HCT116 (cell line): ENCODE measurements around the gene RPRM.

Experiments
- CEBPB ChIP-seq: IDR thresholded peaks from 2 replicates; pipeline ENCODE4 v1.6.1; 2012; ENCODE audit warnings: low read depth
- EZH2 ChIP-seq: fragments of 200-600 bp; sonication (generic); IDR thresholded peaks from 2 replicates; pipeline ENCODE4 v1.6.1; 2017; ENCODE audit warnings: antibody characterized with exemption, mixed run types
- JUND ChIP-seq: IDR thresholded peaks from 2 replicates; pipeline ENCODE4 v1.6.1; 2012
- MAX ChIP-seq: IDR thresholded peaks from 2 replicates; pipeline ENCODE4 v1.6.1; 2012
- POLR2A ChIP-seq: IDR thresholded peaks from 2 replicates; pipeline ENCODE4 v1.7.0; 2011; ENCODE audit warnings: borderline replicate concordance; ENCODE audit not compliant: insufficient read depth, insufficient read length; ENCODE audit errors: extremely low read depth
- POLR2AphosphoS5 ChIP-seq: IDR thresholded peaks from 2 replicates; pipeline ENCODE4 v1.6.1; 2011; ENCODE audit warnings: mild to moderate bottlenecking, low read depth, low read length, moderate library complexity
- RAD21 ChIP-seq: IDR thresholded peaks from 2 replicates; pipeline ENCODE4 v1.6.1; 2012; ENCODE audit warnings: low read depth, mild to moderate bottlenecking
- SIN3A ChIP-seq: IDR thresholded peaks from 2 replicates; pipeline ENCODE4 v1.6.1; 2012; ENCODE audit warnings: low read depth
- TCF7L2 ChIP-seq: IDR thresholded peaks from 2 replicates; pipeline ENCODE4 v1.7.0; 2011; ENCODE audit warnings: borderline replicate concordance, inconsistent platforms; ENCODE audit not compliant: insufficient read depth, insufficient read length; ENCODE audit errors: extremely low read depth
- YY1 ChIP-seq: IDR thresholded peaks from 2 replicates; pipeline ENCODE4 v1.6.1; 2011; ENCODE audit warnings: low read length, low read depth, moderate library complexity, mild to moderate bottlenecking; ENCODE audit not compliant: insufficient replicate concordance; ENCODE audit errors: extremely low read depth
- ZNF274 ChIP-seq: fragments of 200-500 bp; sonication (Bioruptor generic); IDR thresholded peaks from 2 replicates; pipeline ENCODE4 v1.6.1; 2014; ENCODE audit warnings: mild to moderate bottlenecking, low read depth, low read length, inconsistent platforms
- TF ChIP-seq, protein P1 (sequence below): IDR thresholded peaks from 2 replicates; pipeline ENCODE4 v1.6.1; 2011; ENCODE audit warnings: mild to moderate bottlenecking, low read length, moderate library complexity; ENCODE audit not compliant: insufficient replicate concordance; ENCODE audit errors: extremely low read depth
- TF ChIP-seq, protein P2 (sequence below), 3 experiments: fragments of 200-600 bp in 1 of 3; sonication (generic) in 1 of 3; IDR thresholded peaks in 2 of 3; conservative IDR thresholded peaks in 1 of 3; 2 replicates each; pipeline ENCODE4 v1.5.1; 2012 to 2017; ENCODE audit warnings: low read depth in 2 of 3, low read length in 2 of 3, antibody characterized with exemption in 1 of 3, borderline replicate concordance in 1 of 3, control low read depth in 1 of 3, mild to moderate bottlenecking in 1 of 3, mixed read lengths in 1 of 3, mixed run types in 1 of 3, moderate library complexity in 1 of 3; ENCODE audit not compliant: insufficient read depth in 1 of 3

DNA sequence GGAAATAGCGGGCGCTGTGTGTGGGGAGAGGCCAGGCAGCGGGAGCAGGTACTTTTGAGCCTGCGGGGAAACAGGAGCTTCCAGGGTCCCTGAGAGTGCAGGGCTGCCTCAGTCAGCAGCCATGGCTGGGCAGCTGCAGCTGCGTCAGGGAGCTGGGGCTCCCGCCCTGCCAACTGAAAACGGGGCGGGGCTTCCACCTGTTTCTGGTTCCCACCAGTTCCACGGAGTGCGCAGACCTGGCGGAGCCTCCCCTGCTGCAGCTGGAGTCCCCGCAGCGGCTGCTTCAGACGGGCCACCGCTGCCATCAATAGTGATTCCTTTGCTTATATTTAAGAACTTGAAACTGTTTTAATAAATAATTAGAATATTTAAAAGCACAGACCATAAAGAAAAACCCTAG, 30.6 kb upstream of the RPRM start:
- TF ChIP-seq, protein P1, sequence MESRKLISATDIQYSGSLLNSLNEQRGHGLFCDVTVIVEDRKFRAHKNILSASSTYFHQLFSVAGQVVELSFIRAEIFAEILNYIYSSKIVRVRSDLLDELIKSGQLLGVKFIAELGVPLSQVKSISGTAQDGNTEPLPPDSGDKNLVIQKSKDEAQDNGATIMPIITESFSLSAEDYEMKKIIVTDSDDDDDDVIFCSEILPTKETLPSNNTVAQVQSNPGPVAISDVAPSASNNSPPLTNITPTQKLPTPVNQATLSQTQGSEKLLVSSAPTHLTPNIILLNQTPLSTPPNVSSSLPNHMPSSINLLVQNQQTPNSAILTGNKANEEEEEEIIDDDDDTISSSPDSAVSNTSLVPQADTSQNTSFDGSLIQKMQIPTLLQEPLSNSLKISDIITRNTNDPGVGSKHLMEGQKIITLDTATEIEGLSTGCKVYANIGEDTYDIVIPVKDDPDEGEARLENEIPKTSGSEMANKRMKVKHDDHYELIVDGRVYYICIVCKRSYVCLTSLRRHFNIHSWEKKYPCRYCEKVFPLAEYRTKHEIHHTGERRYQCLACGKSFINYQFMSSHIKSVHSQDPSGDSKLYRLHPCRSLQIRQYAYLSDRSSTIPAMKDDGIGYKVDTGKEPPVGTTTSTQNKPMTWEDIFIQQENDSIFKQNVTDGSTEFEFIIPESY = no peak
- TF ChIP-seq RAD21 (no peak), EZH2 (no peak), MAX (no peak), TCF7L2 (no peak), POLR2A (no peak), YY1 (no peak), SIN3A (no peak), ZNF274 (no peak), JUND (no peak), CEBPB (no peak), POLR2AphosphoS5 (no peak)
- TF ChIP-seq, protein P2, sequence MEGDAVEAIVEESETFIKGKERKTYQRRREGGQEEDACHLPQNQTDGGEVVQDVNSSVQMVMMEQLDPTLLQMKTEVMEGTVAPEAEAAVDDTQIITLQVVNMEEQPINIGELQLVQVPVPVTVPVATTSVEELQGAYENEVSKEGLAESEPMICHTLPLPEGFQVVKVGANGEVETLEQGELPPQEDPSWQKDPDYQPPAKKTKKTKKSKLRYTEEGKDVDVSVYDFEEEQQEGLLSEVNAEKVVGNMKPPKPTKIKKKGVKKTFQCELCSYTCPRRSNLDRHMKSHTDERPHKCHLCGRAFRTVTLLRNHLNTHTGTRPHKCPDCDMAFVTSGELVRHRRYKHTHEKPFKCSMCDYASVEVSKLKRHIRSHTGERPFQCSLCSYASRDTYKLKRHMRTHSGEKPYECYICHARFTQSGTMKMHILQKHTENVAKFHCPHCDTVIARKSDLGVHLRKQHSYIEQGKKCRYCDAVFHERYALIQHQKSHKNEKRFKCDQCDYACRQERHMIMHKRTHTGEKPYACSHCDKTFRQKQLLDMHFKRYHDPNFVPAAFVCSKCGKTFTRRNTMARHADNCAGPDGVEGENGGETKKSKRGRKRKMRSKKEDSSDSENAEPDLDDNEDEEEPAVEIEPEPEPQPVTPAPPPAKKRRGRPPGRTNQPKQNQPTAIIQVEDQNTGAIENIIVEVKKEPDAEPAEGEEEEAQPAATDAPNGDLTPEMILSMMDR (IDR thresholded peaks at IDR 0.05 in 2 of 3, conservative IDR thresholded peaks at IDR 0.05 in 1 of 3; ENCODE audit: borderline replicate concordance in 1 of 3, insufficient read depth in 1 of 3, low read depth in 2 of 3, low read length in 2 of 3) = no peak
